B cell (primary cell): ENCODE measurements around the gene CLIC6. TPM values are rescaled to one million over a fixed set of nuclear protein-coding genes. Genes with fewer than 3 reads are reported as not detected.

ENCODE experiments used
- ATAC-seq: fragments of 200-7000 bp; cut with Tn5 transposase; one replicate; pipeline ENCODE4 v1.10.0; 2021; ENCODE audit warnings: low read depth, mild to moderate bottlenecking, moderate number of reproducible peaks, moderate library complexity
- CTCF ChIA-PET: fragments of 350-600 bp; sonication (Branson Sonifier 250); formaldehyde crosslinking; loops from one replicate; lab custom pipeline; 2021; ENCODE audit warnings: antibody characterized with exemption, inconsistent platforms; lab: Charles Lee
- POLR2A ChIA-PET: fragments of 350-600 bp; sonication (Branson Sonifier 250); formaldehyde crosslinking; loops from one replicate; lab custom pipeline; 2021; ENCODE audit warnings: antibody characterized with exemption; lab: Charles Lee
- DNase-seq: peaks from one replicate; pipeline ENCODE4 v3.0.0; 2013
- H2AFZ ChIP-seq: 2 replicates; pipeline ENCODE4 v1.6.1; 2012; ENCODE audit warnings: mild to moderate bottlenecking, low read depth, low read length; ENCODE audit not compliant: insufficient read depth, poor library complexity, severe bottlenecking
- H3K27ac ChIP-seq, 2 donors: 1 replicate in 1 of 2; 2 replicates in 1 of 2; pipeline ENCODE4 v1.5.1; 2012 to 2013; ENCODE audit warnings: low read length in 2 of 2, mild to moderate bottlenecking in 2 of 2, moderate library complexity in 1 of 2
- H3K27me3 ChIP-seq, 4 experiments: fragments of 200-600 bp in 1 of 4; sonication (generic) in 1 of 4; replicated peaks in 1 of 4; 1 replicate in 2 of 4; 2 replicates in 2 of 4; pipeline versions ENCODE4 v1.6.1 to v1.7.0; 2013 to 2016; ENCODE audit warnings: low read length in 3 of 4, mild to moderate bottlenecking in 2 of 4, mixed read lengths in 1 of 4, moderate library complexity in 1 of 4; ENCODE audit not compliant: insufficient read depth in 4 of 4, control insufficient read depth in 3 of 4; ENCODE audit errors: control extremely low read depth in 1 of 4
- H3K36me3 ChIP-seq, 2 experiments: replicated peaks in 1 of 2; 1 replicate in 1 of 2; 2 replicates in 1 of 2; pipeline versions ENCODE4 v1.6.1 to v1.7.1; 2013; ENCODE audit warnings: low read length in 1 of 2; ENCODE audit not compliant: insufficient read depth in 2 of 2, control insufficient read depth in 1 of 2; ENCODE audit errors: control extremely low read depth in 1 of 2, extremely low read depth in 1 of 2
- H3K4me1 ChIP-seq, 2 donors: fragments of 200-600 bp in 1 of 2; sonication (generic) in 1 of 2; 1 replicate in 1 of 2; 2 replicates in 1 of 2; pipeline versions ENCODE4 v1.5.1 to v1.6.1; 2013 to 2017; ENCODE audit warnings: low read length in 2 of 2; ENCODE audit not compliant: control insufficient read depth in 2 of 2, insufficient read depth in 2 of 2
- H3K4me2 ChIP-seq: replicated peaks from 2 replicates; pipeline ENCODE3; 2012; ENCODE audit warnings: mild to moderate bottlenecking, low read depth, low read length; ENCODE audit not compliant: poor library complexity, severe bottlenecking
- H3K4me3 ChIP-seq, 5 experiments: fragments of 200-600 bp in 1 of 5; sonication (generic) in 1 of 5; 1 replicate in 3 of 5; 2 replicates in 2 of 5; pipeline versions ENCODE4 v1.5.1 to v1.7.0; 2011 to 2016; ENCODE audit warnings: low read length in 4 of 5, mild to moderate bottlenecking in 4 of 5, low read depth in 2 of 5, control low read depth in 1 of 5, moderate library complexity in 1 of 5; ENCODE audit not compliant: insufficient read depth in 1 of 5; ENCODE audit errors: control extremely low read depth in 1 of 5, extremely low read depth in 1 of 5
- H3K79me2 ChIP-seq: fragments of 200-600 bp; sonication (generic); one replicate; pipeline ENCODE4 v1.6.0; 2016; ENCODE audit warnings: low read length; ENCODE audit not compliant: control insufficient read depth, insufficient read depth
- H3K9ac ChIP-seq: fragments of 200-600 bp; sonication (generic); 2 replicates; pipeline ENCODE4 v1.6.1; 2017; ENCODE audit warnings: mild to moderate bottlenecking, low read length, moderate library complexity
- H3K9me3 ChIP-seq, 3 donors: one replicate each; pipeline versions ENCODE4 v1.6.1 to v1.7.1; 2013; ENCODE audit warnings: low read length in 2 of 3; ENCODE audit not compliant: control insufficient read depth in 2 of 3, insufficient read depth in 1 of 3; ENCODE audit errors: control extremely low read depth in 1 of 3
- H4K20me1 ChIP-seq: 2 replicates; pipeline ENCODE4 v1.6.0; 2012; ENCODE audit warnings: mild to moderate bottlenecking, low read length; ENCODE audit not compliant: insufficient read depth, control insufficient read depth, poor library complexity, severe bottlenecking
- H3K27ac Mint-ChIP-seq: one replicate; pipeline ENCODE4 v1.8.0; 2021; ENCODE audit warnings: mixed read lengths
- H3K27me3 Mint-ChIP-seq: one replicate; pipeline ENCODE4 v1.8.0; 2021; ENCODE audit warnings: mixed read lengths
- H3K4me1 Mint-ChIP-seq: one replicate; pipeline ENCODE4 v1.8.0; 2021; ENCODE audit warnings: mixed read lengths
- H3K4me3 Mint-ChIP-seq: one replicate; pipeline ENCODE4 v1.8.0; 2021; ENCODE audit warnings: mixed read lengths
- H3K9me3 Mint-ChIP-seq: one replicate; pipeline ENCODE4 v1.8.0; 2022; ENCODE audit warnings: mixed read lengths; ENCODE audit not compliant: insufficient read depth
- CTCF ChIP-seq: fragments of 200-600 bp; IDR thresholded peaks from one replicate; pipeline ENCODE4 v1.8.0; 2022; ENCODE audit warnings: antibody characterized with exemption, mild to moderate bottlenecking
- EZH2 ChIP-seq: IDR thresholded peaks from 2 replicates; pipeline ENCODE4 v1.6.1; 2012; ENCODE audit warnings: borderline replicate concordance, low read depth, mild to moderate bottlenecking, moderate library complexity, low read length; ENCODE audit not compliant: insufficient read depth, poor library complexity, severe bottlenecking
- WGBS: methylation state at CpG from one replicate; pipeline ENCODE4 v1.1.5; 2013; ENCODE audit warnings: missing lambda C conversion rate; ENCODE audit not compliant: insufficient coverage; 5-methylcytosine and 5-hydroxymethylcytosine counted together
- intact Hi-C: fragments of 100-400 bp; cut with micrococcal nuclease; formaldehyde crosslinking; loops from one replicate; pipeline ENCODE4 v1.10.0; 2022
- polyA plus RNA-seq: library from polyadenylated mRNA; depleted of rRNA; stranded (reverse); fragments of >200 nt; gene quantifications from 2 replicates; pipeline ENCODE4 v1.2.3, GENCODE V29; 2012
- total RNA-seq, 2 donors: library from RNA; stranded (reverse); fragments of 120-200 nt in 1 of 2; gene quantifications; 1 replicate in 1 of 2; 2 replicates in 1 of 2; pipeline versions ENCODE4 v1.2.3 to v1.2.4, GENCODE V29; 2013 to 2022

CLIC6 gene
- total and polyA plus RNA-seq, 2 donors (not counting 1 experiment from before 2014, with no cell fraction given), result 0.01 to 0.07 TPM

- ChIA-PET POLR2A (no interaction called here), CTCF (no interaction called here)
- 100% methylated on average over 3 of the region's 3 CpGs for WGBS
- H3K27ac Mint-ChIP-seq, result no peak overlapping the region
- no peak for ATAC-seq
- no peaks in the 10 kb centered on the region for H3K4me1 ChIP-seq
- H3K36me3 ChIP-seq, result no peaks in the 10 kb centered on the region
- no peak overlapping the region for H3K27ac ChIP-seq
- H3K4me3 ChIP-seq, result no peak overlapping the region
- no peaks in the 10 kb centered on the region for H3K79me2 ChIP-seq
- H3K4me2 ChIP-seq, result no peak overlapping the region
- no peak for DNase-seq
- no peak overlapping the region for H3K9ac ChIP-seq
- no peaks in the 10 kb centered on the region for H3K9me3 Mint-ChIP-seq
- no peak overlapping the region for H3K4me3 Mint-ChIP-seq
- TF ChIP-seq EZH2 (no peak), CTCF (no peak)
- peaks cover 0 to 7% (median 1%) of the 10 kb centered on the region in 4 experiments for H3K27me3 ChIP-seq
- H3K27me3 Mint-ChIP-seq, result peaks cover 21% of the 10 kb centered on the region
- no peaks in the 10 kb centered on the region for H4K20me1 ChIP-seq
- intact Hi-C loops, result no loop called here
- no peaks in the 10 kb centered on the region for H3K9me3 ChIP-seq
- H3K4me1 Mint-ChIP-seq, result no peaks in the 10 kb centered on the region
- H2AFZ ChIP-seq, result no peak overlapping the region
These were observed 59.7 kb downstream of the CLIC6 start for GRCh38 chr21:34728479-34728878.

DNA sequence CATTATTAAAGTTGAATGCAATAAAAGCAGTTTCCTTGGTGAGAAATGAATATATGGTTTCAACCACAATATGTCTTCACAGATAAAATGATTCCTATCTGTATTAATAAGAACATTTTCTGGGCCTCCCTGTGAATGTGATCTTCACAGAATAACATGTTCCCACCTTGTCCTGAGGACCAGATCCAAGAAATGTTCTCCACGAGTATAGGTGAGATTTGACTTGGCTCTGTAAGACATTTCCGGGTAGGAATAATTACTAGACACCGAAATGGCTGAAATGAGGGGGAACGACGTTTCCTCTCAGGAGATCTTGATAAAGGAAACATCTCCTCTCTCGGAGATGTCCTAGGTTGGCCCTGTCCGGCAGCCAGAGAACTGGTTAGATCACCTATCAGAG lies 61.4 kb downstream of the CLIC6 start:
- Mint-ChIP-seq H3K4me1 (no peaks in the 10 kb centered on the region), H3K9me3 (no peaks in the 10 kb centered on the region), H3K27me3 (peaks cover 23% of the 10 kb centered on the region), H3K27ac (no peak overlapping the region), H3K4me3 (no peak overlapping the region)
- no peak for ATAC-seq
- no peak for DNase-seq
- Histone ChIP-seq H3K36me3 (no peaks in the 10 kb centered on the region), H3K4me1 (no peaks in the 10 kb centered on the region), H3K9ac (no peak overlapping the region), H3K27ac (no peak overlapping the region), H3K9me3 (no peaks in the 10 kb centered on the region), H3K79me2 (no peaks in the 10 kb centered on the region), H3K27me3 (peaks cover 0 to 5% (median 1%) of the 10 kb centered on the region in 4 experiments), H4K20me1 (no peaks in the 10 kb centered on the region), H3K4me3 (no peak overlapping the region), H3K4me2 (no peak overlapping the region), H2AFZ (no peak overlapping the region)
- 96% methylated on average over 4 of the region's 7 CpGs for WGBS
- POLR2A ChIA-PET, result no interaction called here
- TF ChIP-seq CTCF (no peak), EZH2 (no peak)
- CTCF ChIA-PET, result no interaction called here
- intact Hi-C loops, result no loop called here
